Measurements from ENCODE around the gene PNPLA7. TPM values are rescaled to one million over a fixed set of nuclear protein-coding genes. Genes with fewer than 3 reads are reported as not detected.
A peak's percentile ranks its signal among the peaks of the same experiment; 100 is the strongest.

Gene PNPLA7
- total and polyA plus RNA-seq, 4 donors = 0.75 to 6.5 (median 2.1) TPM

DNA sequence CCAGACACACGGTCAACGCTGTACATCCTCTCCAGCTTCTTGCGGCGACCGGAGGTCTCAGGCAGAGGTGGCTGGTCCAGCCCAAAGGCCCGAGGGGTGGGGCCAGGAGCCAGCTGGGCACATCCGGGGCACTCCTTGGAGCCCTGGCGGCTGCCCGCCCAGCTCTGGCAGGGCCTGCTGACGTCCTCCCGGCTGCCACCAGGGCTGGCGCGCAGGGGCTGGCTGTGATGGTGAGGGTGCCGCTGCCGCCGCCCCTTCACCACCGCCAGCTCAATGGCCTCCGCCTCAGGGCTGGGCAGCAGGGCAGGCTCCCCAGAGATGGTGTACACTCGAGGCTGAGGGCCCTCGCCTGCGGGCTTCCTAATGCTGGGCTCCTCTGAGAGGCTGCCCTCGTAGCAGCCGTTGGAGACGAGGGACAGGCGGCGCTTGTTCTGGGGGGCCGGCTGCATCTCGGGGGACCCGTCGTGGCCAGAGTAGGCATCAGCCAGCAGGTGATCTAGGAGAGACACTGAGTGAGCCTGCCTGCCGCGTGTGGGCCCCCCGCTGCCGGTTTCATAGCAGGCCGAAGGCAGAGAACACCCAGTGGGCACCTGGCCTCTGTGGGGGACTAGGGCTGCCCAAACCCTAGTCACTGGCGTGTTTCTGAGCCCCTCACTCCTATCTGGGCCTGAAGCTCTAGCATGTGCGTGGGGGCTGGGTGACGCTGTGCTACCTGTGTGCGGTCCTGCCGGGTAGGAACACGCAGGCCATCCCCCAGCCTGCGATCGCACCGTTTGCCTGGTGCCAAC, 92.6 kb downstream of the PNPLA7 start:
- peak overlapping the region in 1 of 2 donors; percentile 66 for H3K9ac ChIP-seq (ENCODE audit: low read depth in 1 of 2, low read length in 2 of 2)
- H3K27me3 ChIP-seq (ENCODE audit: control insufficient read depth in 4 of 4, insufficient read depth in 4 of 4, low read length in 3 of 4) = no peaks in the 10 kb centered on the region
- no peak overlapping the region for H3K4me3 ChIP-seq (ENCODE audit: low read depth in 1 of 3, low read length in 3 of 3)
- DNase-seq (ENCODE audit: low spot score) = no peak
- TF ChIP-seq RAD21 (IDR thresholded peaks at IDR 0.05) = no peak
- TF ChIP-seq EGR1 (IDR thresholded peaks at IDR 0.05; ENCODE audit: low read depth in 2 of 2) = no peak
- TF ChIP-seq, protein P1, sequence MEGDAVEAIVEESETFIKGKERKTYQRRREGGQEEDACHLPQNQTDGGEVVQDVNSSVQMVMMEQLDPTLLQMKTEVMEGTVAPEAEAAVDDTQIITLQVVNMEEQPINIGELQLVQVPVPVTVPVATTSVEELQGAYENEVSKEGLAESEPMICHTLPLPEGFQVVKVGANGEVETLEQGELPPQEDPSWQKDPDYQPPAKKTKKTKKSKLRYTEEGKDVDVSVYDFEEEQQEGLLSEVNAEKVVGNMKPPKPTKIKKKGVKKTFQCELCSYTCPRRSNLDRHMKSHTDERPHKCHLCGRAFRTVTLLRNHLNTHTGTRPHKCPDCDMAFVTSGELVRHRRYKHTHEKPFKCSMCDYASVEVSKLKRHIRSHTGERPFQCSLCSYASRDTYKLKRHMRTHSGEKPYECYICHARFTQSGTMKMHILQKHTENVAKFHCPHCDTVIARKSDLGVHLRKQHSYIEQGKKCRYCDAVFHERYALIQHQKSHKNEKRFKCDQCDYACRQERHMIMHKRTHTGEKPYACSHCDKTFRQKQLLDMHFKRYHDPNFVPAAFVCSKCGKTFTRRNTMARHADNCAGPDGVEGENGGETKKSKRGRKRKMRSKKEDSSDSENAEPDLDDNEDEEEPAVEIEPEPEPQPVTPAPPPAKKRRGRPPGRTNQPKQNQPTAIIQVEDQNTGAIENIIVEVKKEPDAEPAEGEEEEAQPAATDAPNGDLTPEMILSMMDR (IDR thresholded peaks at IDR 0.05; ENCODE audit: low read depth, low read length, missing input control) = no peak
- TF ChIP-seq, protein P2, sequence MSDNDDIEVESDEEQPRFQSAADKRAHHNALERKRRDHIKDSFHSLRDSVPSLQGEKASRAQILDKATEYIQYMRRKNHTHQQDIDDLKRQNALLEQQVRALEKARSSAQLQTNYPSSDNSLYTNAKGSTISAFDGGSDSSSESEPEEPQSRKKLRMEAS (IDR thresholded peaks at IDR 0.05) = no peak
- no peak for TF ChIP-seq FOXA2 (IDR thresholded peaks at IDR 0.05)
- no peak for TF ChIP-seq YY1 (IDR thresholded peaks at IDR 0.05)
- TF ChIP-seq TAF1 (conservative IDR thresholded peaks at IDR 0.05) = no peak
- no peak for TF ChIP-seq HNF4G (IDR thresholded peaks at IDR 0.05)
- TF ChIP-seq, protein P3, sequence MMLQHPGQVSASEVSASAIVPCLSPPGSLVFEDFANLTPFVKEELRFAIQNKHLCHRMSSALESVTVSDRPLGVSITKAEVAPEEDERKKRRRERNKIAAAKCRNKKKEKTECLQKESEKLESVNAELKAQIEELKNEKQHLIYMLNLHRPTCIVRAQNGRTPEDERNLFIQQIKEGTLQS (IDR thresholded peaks at IDR 0.05) = no peak
- TF ChIP-seq, protein P4, sequence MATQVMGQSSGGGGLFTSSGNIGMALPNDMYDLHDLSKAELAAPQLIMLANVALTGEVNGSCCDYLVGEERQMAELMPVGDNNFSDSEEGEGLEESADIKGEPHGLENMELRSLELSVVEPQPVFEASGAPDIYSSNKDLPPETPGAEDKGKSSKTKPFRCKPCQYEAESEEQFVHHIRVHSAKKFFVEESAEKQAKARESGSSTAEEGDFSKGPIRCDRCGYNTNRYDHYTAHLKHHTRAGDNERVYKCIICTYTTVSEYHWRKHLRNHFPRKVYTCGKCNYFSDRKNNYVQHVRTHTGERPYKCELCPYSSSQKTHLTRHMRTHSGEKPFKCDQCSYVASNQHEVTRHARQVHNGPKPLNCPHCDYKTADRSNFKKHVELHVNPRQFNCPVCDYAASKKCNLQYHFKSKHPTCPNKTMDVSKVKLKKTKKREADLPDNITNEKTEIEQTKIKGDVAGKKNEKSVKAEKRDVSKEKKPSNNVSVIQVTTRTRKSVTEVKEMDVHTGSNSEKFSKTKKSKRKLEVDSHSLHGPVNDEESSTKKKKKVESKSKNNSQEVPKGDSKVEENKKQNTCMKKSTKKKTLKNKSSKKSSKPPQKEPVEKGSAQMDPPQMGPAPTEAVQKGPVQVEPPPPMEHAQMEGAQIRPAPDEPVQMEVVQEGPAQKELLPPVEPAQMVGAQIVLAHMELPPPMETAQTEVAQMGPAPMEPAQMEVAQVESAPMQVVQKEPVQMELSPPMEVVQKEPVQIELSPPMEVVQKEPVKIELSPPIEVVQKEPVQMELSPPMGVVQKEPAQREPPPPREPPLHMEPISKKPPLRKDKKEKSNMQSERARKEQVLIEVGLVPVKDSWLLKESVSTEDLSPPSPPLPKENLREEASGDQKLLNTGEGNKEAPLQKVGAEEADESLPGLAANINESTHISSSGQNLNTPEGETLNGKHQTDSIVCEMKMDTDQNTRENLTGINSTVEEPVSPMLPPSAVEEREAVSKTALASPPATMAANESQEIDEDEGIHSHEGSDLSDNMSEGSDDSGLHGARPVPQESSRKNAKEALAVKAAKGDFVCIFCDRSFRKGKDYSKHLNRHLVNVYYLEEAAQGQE (IDR thresholded peaks at IDR 0.05) = no peak
- peaks cover 0 to 2% (median 1%) of the 10 kb centered on the region in 4 donors for H3K36me3 ChIP-seq (ENCODE audit: control insufficient read depth in 4 of 4, insufficient read depth in 3 of 4, low read depth in 1 of 4, low read length in 3 of 4)
- no peak overlapping the region for H3K27ac ChIP-seq (ENCODE audit: low read depth in 1 of 2, low read length in 2 of 2)
- H3K4me1 ChIP-seq (ENCODE audit: control insufficient read depth in 4 of 4, insufficient read depth in 4 of 4, low read length in 3 of 4) = peaks cover 24 to 53% (median 39%) of the 10 kb centered on the region in 4 donors
- WGBS = 93% methylated on average over 44 of the region's 44 CpGs
- no peaks in the 10 kb centered on the region for H3K9me3 ChIP-seq (ENCODE audit: control insufficient read depth in 4 of 4, low read length in 3 of 4)

DNA sequence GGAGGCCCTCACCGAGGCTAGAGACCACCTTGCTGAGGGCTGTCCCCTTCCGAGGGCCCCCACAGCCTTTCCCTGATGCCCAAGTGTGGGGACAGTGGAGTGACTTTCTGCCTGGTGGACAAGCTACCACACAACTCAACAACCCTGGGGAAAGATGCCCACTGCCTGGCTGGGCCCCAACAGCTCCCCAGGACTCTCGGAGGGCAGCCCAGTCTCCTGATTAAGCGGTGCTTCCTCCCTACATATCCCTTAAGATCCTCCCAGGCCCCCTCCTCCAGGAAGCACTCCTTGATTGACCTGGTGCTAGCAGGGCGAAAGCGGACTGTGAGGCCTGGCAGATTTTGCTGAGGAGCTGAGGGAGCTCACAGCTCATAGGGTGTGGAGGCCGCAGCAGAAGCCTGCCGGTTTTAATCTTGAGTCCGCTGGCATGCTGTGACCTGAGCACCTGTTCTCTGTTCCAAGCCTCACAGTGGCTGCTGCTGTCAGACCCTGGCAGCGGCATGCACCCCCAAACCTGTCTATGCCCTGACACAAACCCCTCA, 93.3 kb downstream of the PNPLA7 start:
- DNase-seq (ENCODE audit: low spot score) = no peak
- Histone ChIP-seq H3K27ac (ENCODE audit: low read depth in 1 of 2, low read length in 2 of 2) (no peak overlapping the region), H3K4me3 (ENCODE audit: low read depth in 1 of 3, low read length in 3 of 3) (no peak overlapping the region), H3K27me3 (ENCODE audit: control insufficient read depth in 4 of 4, insufficient read depth in 4 of 4, low read length in 3 of 4) (no peaks in the 10 kb centered on the region), H3K4me1 (ENCODE audit: control insufficient read depth in 4 of 4, insufficient read depth in 4 of 4, low read length in 3 of 4) (peaks cover 24 to 53% (median 39%) of the 10 kb centered on the region in 4 donors), H3K36me3 (ENCODE audit: control insufficient read depth in 4 of 4, insufficient read depth in 3 of 4, low read depth in 1 of 4, low read length in 3 of 4) (peaks cover 0 to 2% (median 1%) of the 10 kb centered on the region in 4 donors), H3K9ac (ENCODE audit: low read depth in 1 of 2, low read length in 2 of 2) (no peak overlapping the region), H3K9me3 (ENCODE audit: control insufficient read depth in 4 of 4, low read length in 3 of 4) (no peaks in the 10 kb centered on the region)
- WGBS = 96% methylated on average over 10 of the region's 10 CpGs
- TF ChIP-seq HNF4G (IDR thresholded peaks at IDR 0.05) (no peak), SP1 (IDR thresholded peaks at IDR 0.05) (no peak), NR2F2 (IDR thresholded peaks at IDR 0.05) (no peak), YY1 (IDR thresholded peaks at IDR 0.05) (no peak), GABPA (IDR thresholded peaks at IDR 0.05 in 1 of 2, conservative IDR thresholded peaks at IDR 0.05 in 1 of 2) (no peak), RAD21 (IDR thresholded peaks at IDR 0.05) (no peak), FOXA2 (IDR thresholded peaks at IDR 0.05) (no peak), TAF1 (conservative IDR thresholded peaks at IDR 0.05) (no peak), EGR1 (IDR thresholded peaks at IDR 0.05; ENCODE audit: low read depth in 2 of 2) (no peak), FOXA1 (IDR thresholded peaks at IDR 0.05) (no peak), JUND (IDR thresholded peaks at IDR 0.05) (no peak)
- TF ChIP-seq, protein P4 (IDR thresholded peaks at IDR 0.05) = no peak
- TF ChIP-seq, protein P2 (IDR thresholded peaks at IDR 0.05) = no peak
- TF ChIP-seq, protein P3 (IDR thresholded peaks at IDR 0.05) = no peak
- TF ChIP-seq, protein P5, sequence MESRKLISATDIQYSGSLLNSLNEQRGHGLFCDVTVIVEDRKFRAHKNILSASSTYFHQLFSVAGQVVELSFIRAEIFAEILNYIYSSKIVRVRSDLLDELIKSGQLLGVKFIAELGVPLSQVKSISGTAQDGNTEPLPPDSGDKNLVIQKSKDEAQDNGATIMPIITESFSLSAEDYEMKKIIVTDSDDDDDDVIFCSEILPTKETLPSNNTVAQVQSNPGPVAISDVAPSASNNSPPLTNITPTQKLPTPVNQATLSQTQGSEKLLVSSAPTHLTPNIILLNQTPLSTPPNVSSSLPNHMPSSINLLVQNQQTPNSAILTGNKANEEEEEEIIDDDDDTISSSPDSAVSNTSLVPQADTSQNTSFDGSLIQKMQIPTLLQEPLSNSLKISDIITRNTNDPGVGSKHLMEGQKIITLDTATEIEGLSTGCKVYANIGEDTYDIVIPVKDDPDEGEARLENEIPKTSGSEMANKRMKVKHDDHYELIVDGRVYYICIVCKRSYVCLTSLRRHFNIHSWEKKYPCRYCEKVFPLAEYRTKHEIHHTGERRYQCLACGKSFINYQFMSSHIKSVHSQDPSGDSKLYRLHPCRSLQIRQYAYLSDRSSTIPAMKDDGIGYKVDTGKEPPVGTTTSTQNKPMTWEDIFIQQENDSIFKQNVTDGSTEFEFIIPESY (IDR thresholded peaks at IDR 0.05) = no peak
